Prostate gland (tissue), 2 donors: ENCODE data around the gene TBC1D24.

Experiments
- POLR2A ChIP-seq: fragments of 450-650 bp; IDR thresholded peaks from one replicate; pipeline ENCODE4 v1.6.1; 2016; ENCODE audit warnings: antibody characterized with exemption, mild to moderate bottlenecking
- POLR2AphosphoS5 ChIP-seq: sonication (generic); formaldehyde crosslinking; IDR thresholded peaks from one replicate; pipeline ENCODE4 v1.6.1; 2017; ENCODE audit warnings: antibody characterized with exemption
- TF ChIP-seq, protein P1 (sequence below), 4 experiments: fragments of 200-600 bp in 2 of 4; fragments of 450-650 bp in 2 of 4; sonication (generic) in 2 of 4; IDR thresholded peaks; 1 replicate in 3 of 4; 2 replicates in 1 of 4; pipeline ENCODE4 v1.5.1; 2016 to 2019; ENCODE audit warnings: antibody characterized with exemption in 4 of 4, mild to moderate bottlenecking in 2 of 4, moderate library complexity in 2 of 4

DNA sequence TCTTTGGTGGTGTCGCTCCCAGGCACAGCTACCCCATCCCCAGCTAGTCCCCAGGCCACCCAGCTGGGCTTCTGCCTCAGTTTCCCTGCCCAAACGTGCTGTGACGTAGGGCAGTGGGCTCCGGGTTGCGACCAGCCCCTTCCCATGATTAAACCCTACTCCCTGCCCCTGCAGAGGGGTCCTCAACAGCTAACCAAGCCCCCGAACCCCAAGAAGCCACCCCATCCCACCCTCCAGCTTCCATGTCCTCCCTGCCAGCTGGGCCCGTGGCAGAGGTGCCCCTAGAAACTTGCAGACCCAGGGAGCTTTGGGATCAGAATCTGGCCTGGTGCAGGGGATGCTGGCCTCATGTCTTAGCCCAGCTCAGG lies 4.7 kb upstream of the TBC1D24 start:
- TF ChIP-seq, protein P1, sequence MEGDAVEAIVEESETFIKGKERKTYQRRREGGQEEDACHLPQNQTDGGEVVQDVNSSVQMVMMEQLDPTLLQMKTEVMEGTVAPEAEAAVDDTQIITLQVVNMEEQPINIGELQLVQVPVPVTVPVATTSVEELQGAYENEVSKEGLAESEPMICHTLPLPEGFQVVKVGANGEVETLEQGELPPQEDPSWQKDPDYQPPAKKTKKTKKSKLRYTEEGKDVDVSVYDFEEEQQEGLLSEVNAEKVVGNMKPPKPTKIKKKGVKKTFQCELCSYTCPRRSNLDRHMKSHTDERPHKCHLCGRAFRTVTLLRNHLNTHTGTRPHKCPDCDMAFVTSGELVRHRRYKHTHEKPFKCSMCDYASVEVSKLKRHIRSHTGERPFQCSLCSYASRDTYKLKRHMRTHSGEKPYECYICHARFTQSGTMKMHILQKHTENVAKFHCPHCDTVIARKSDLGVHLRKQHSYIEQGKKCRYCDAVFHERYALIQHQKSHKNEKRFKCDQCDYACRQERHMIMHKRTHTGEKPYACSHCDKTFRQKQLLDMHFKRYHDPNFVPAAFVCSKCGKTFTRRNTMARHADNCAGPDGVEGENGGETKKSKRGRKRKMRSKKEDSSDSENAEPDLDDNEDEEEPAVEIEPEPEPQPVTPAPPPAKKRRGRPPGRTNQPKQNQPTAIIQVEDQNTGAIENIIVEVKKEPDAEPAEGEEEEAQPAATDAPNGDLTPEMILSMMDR (IDR thresholded peaks at IDR 0.05) = no peak
- TF ChIP-seq POLR2A (no peak), POLR2AphosphoS5 (no peak)
